Liver (tissue), 9 donors: Measurements from ENCODE around the gene SLC7A5. TPM values are rescaled to one million over a fixed set of nuclear protein-coding genes. Genes with fewer than 3 reads are reported as not detected.

Source experiments
- DNase-seq: peaks from one replicate; pipeline ENCODE4 v3.0.0-alpha.2; 2017; ENCODE audit warnings: low spot score
- H3K27ac ChIP-seq, 2 donors: one replicate each; pipeline ENCODE4 v1.7.0; 2013; ENCODE audit warnings: inconsistent platforms in 2 of 2, low read length in 2 of 2, control low read depth in 1 of 2, low read depth in 1 of 2, mild to moderate bottlenecking in 1 of 2
- H3K27me3 ChIP-seq, 4 donors: one replicate each; pipeline versions ENCODE4 v1.6.1 to v1.7.0; 2013; ENCODE audit warnings: low read length in 3 of 4, inconsistent platforms in 1 of 4, mild to moderate bottlenecking in 1 of 4, moderate library complexity in 1 of 4; ENCODE audit not compliant: control insufficient read depth in 4 of 4, insufficient read depth in 4 of 4
- H3K36me3 ChIP-seq, 4 donors: one replicate each; pipeline versions ENCODE4 v1.6.1 to v1.7.0; 2013; ENCODE audit warnings: low read length in 3 of 4, mild to moderate bottlenecking in 3 of 4, low read depth in 1 of 4, moderate library complexity in 1 of 4; ENCODE audit not compliant: control insufficient read depth in 4 of 4, insufficient read depth in 3 of 4
- H3K4me1 ChIP-seq, 4 donors: one replicate each; pipeline versions ENCODE4 v1.6.1 to v1.7.0; 2013; ENCODE audit warnings: low read length in 3 of 4, mild to moderate bottlenecking in 3 of 4, moderate library complexity in 1 of 4; ENCODE audit not compliant: control insufficient read depth in 4 of 4, insufficient read depth in 4 of 4
- H3K4me3 ChIP-seq, 3 donors: one replicate each; pipeline versions ENCODE4 v1.6.1 to v1.7.0; 2013; ENCODE audit warnings: low read length in 3 of 3, control low read depth in 1 of 3, low read depth in 1 of 3, mild to moderate bottlenecking in 1 of 3
- H3K9ac ChIP-seq, 2 donors: one replicate each; pipeline ENCODE4 v1.7.0; 2013; ENCODE audit warnings: low read length in 2 of 2, mild to moderate bottlenecking in 2 of 2, moderate library complexity in 2 of 2, control low read depth in 1 of 2, low read depth in 1 of 2
- H3K9me3 ChIP-seq, 4 donors: one replicate each; pipeline versions ENCODE4 v1.6.1 to v1.7.0; 2013; ENCODE audit warnings: low read length in 3 of 4; ENCODE audit not compliant: control insufficient read depth in 4 of 4
- ATF3 ChIP-seq: IDR thresholded peaks from 2 replicates; pipeline ENCODE4 v1.6.1; 2016; ENCODE audit warnings: antibody characterized with exemption
- EGR1 ChIP-seq, 2 donors: IDR thresholded peaks; 2 replicates each; pipeline ENCODE4 v1.6.1; 2016 to 2018; ENCODE audit warnings: antibody characterized with exemption in 2 of 2, low read depth in 2 of 2
- FOXA1 ChIP-seq: IDR thresholded peaks from 2 replicates; pipeline ENCODE4 v1.6.1; 2016; ENCODE audit warnings: antibody characterized with exemption
- FOXA2 ChIP-seq: IDR thresholded peaks from 2 replicates; pipeline ENCODE4 v1.6.1; 2016; ENCODE audit warnings: antibody characterized with exemption
- GABPA ChIP-seq, 2 donors: IDR thresholded peaks in 1 of 2; conservative IDR thresholded peaks in 1 of 2; 2 replicates each; pipeline ENCODE4 v1.6.1; 2016; ENCODE audit warnings: antibody characterized with exemption in 2 of 2, mild to moderate bottlenecking in 1 of 2, moderate library complexity in 1 of 2
- HNF4A ChIP-seq, 2 donors: conservative IDR thresholded peaks; 2 replicates each; pipeline ENCODE4 v1.6.1; 2016; ENCODE audit warnings: antibody characterized with exemption in 2 of 2, mild to moderate bottlenecking in 2 of 2
- HNF4G ChIP-seq: IDR thresholded peaks from 2 replicates; pipeline ENCODE4 v1.6.1; 2016; ENCODE audit warnings: antibody characterized with exemption
- JUND ChIP-seq, 2 donors: IDR thresholded peaks; 2 replicates each; pipeline ENCODE4 v1.6.1; 2016; ENCODE audit warnings: antibody characterized with exemption in 2 of 2
- MAX ChIP-seq: IDR thresholded peaks from 2 replicates; pipeline ENCODE4 v1.6.1; 2016; ENCODE audit warnings: antibody characterized with exemption
- NR2F2 ChIP-seq: IDR thresholded peaks from 2 replicates; pipeline ENCODE4 v1.6.1; 2016; ENCODE audit warnings: antibody characterized with exemption
- RAD21 ChIP-seq, 2 donors: IDR thresholded peaks; 2 replicates each; pipeline ENCODE4 v1.6.1; 2016; ENCODE audit warnings: antibody characterized with exemption in 2 of 2, mild to moderate bottlenecking in 2 of 2
- REST ChIP-seq: IDR thresholded peaks from 2 replicates; pipeline ENCODE4 v1.6.1; 2016; ENCODE audit warnings: antibody characterized with exemption, mild to moderate bottlenecking
- RXRA ChIP-seq, 2 donors: IDR thresholded peaks; 2 replicates each; pipeline ENCODE4 v1.6.1; 2017 to 2018; ENCODE audit warnings: antibody characterized with exemption in 2 of 2, mild to moderate bottlenecking in 1 of 2
- SP1 ChIP-seq: IDR thresholded peaks from 2 replicates; pipeline ENCODE4 v1.6.1; 2018; ENCODE audit warnings: antibody characterized with exemption, mild to moderate bottlenecking
- TAF1 ChIP-seq: conservative IDR thresholded peaks from 2 replicates; pipeline ENCODE4 v1.6.1; 2016; ENCODE audit warnings: antibody characterized with exemption, mild to moderate bottlenecking
- YY1 ChIP-seq: IDR thresholded peaks from 2 replicates; pipeline ENCODE4 v1.6.1; 2016; ENCODE audit warnings: antibody characterized with exemption, mild to moderate bottlenecking
- ZBTB33 ChIP-seq: IDR thresholded peaks from 2 replicates; pipeline ENCODE4 v1.6.1; 2016; ENCODE audit warnings: antibody characterized with exemption
- WGBS: extraction: QIAGEN DNeasy Blood & Tissue Kit; methylation state at CpG from one replicate; pipeline ENCODE4 v1.1.7; 2013; 5-methylcytosine and 5-hydroxymethylcytosine counted together
- polyA plus RNA-seq, 2 donors: library from polyadenylated mRNA; stranded (reverse) in 1 of 2; unstranded in 1 of 2; fragments of 200-250 nt in 1 of 2; fragments of >200 nt in 1 of 2; fragmentation: Nextera tagmentation in 1 of 2; extraction: Ambion mirVana in 1 of 2; gene quantifications; one replicate each; pipeline versions ENCODE4 v1.2.1 to v1.2.3, GENCODE V29; 2013 to 2015
- total RNA-seq, 2 donors: library from RNA; depleted of rRNA; stranded (reverse); fragments of >200 nt; gene quantifications; one replicate each; pipeline ENCODE4 v1.2.3, GENCODE V29; 2014
- TF ChIP-seq, protein P1 (sequence below): fragments of 150-350 bp; IDR thresholded peaks from 2 replicates; pipeline ENCODE4 v1.5.1; 2017; ENCODE audit warnings: improper control_type of control experiment, low read depth, low read length; ENCODE audit not compliant: missing input control
- donor health status: healthy.
- donor health status: healthy.
- donor health status: healthy.
- donor health status: healthy.
- donor health status: healthy.

Gene SLC7A5
- total and polyA plus RNA-seq, 4 donors, result 4.5 to 66.0 (median 10.6) TPM

DNA sequence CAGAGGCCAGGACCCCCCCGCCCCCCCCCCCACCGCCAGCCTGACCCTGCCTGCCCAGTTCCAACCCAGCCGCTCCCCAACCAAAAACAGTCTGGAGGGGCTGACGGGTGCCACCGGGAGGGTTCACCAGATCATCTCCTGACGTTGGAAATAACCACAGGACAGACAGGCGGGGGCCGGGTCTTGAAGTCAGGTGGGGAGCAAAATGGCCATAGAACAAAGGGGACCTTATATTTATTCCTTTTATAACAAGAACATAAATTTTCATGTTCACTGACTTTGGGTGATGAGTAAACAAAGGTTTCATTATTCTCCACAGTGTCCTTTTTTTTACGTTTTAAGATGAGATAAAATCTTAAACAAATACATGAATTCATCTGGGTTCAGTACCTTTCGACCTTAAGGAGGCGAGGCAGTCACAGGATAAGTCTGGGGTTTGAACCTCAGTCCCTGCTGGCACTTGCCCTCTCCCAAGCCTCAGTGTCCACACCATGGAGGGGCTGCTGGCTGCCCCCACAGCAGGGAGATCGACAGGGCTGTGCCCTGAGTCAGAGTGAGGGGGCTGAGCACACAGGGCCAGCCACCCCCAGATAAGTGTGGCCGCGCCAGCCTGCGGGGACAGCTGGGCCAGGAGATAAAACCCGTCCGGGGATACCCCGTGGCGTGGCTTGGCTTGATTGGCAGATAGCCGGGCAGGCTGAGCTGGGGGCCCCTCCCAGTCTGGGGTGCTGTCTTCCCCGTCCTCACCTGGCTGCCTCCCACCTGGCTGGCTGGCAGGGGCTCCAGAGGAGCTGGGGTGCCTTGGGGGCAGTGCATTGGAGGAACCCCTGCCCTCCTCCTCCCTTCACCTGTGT is 15.0 kb downstream of the SLC7A5 start:
- Histone ChIP-seq H3K27ac (peak overlapping the region; percentile 24 to 51), H3K9ac (peak overlapping the region in 1 of 2 donors; percentile 36), H3K36me3 (no peaks in the 10 kb centered on the region), H3K27me3 (no peaks in the 10 kb centered on the region), H3K4me1 (peaks cover 14 to 48% (median 35%) of the 10 kb centered on the region in 4 donors), H3K4me3 (peak overlapping the region in 1 of 3 donors; percentile 15), H3K9me3 (no peaks in the 10 kb centered on the region)
- peak; percentile 90 for DNase-seq
- 50% methylated on average over 21 of the region's 21 CpGs for WGBS
- TF ChIP-seq ATF3 (no peak), HNF4G (no peak), NR2F2 (no peak), SP1 (no peak), EGR1 (IDR thresholded peaks at IDR 0.05; ENCODE audit: low read depth in 2 of 2) (no peak), GABPA (IDR thresholded peaks at IDR 0.05 in 1 of 2, conservative IDR thresholded peaks at IDR 0.05 in 1 of 2) (no peak), JUND (IDR thresholded peaks at IDR 0.05) (no peak), ZBTB33 (no peak), FOXA1 (no peak), TAF1 (no peak), RXRA (IDR thresholded peaks at IDR 0.05) (no peak), YY1 (no peak), MAX (no peak), HNF4A (conservative IDR thresholded peaks at IDR 0.05) (no peak)
- TF ChIP-seq, protein P1, sequence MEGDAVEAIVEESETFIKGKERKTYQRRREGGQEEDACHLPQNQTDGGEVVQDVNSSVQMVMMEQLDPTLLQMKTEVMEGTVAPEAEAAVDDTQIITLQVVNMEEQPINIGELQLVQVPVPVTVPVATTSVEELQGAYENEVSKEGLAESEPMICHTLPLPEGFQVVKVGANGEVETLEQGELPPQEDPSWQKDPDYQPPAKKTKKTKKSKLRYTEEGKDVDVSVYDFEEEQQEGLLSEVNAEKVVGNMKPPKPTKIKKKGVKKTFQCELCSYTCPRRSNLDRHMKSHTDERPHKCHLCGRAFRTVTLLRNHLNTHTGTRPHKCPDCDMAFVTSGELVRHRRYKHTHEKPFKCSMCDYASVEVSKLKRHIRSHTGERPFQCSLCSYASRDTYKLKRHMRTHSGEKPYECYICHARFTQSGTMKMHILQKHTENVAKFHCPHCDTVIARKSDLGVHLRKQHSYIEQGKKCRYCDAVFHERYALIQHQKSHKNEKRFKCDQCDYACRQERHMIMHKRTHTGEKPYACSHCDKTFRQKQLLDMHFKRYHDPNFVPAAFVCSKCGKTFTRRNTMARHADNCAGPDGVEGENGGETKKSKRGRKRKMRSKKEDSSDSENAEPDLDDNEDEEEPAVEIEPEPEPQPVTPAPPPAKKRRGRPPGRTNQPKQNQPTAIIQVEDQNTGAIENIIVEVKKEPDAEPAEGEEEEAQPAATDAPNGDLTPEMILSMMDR, result no peak

DNA sequence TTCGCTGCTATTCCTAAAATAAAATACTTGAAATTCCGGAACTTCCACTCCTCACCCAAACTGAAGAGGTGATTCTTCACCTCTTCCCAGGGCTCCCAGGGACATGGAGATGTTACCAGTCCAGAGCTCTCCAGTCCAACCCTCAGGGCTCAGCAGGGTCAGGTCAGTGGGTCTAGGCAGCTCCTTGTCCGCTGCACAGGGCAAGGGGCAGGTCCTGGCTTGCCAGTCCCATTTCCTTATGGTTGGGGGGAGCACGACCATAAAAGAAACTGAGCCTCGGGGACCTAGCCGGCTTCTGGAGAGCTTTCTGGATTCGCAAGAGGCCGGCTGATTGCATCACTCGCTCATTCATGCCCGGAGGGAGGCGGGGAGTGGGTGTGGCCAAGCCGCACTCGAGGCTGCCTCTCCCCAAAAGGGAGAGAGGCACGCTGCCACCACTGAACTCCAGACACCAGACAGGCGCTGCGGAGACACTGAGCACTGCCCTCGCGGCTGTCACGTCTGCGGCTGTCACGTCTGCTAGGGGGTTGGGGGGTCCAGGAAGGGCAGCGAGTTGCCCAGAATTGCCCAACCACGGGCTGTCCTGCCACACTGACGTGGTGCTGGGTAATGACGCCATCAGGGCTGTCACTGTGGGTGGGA is 15.8 kb downstream of the SLC7A5 start:
- peaks cover 21 to 53% (median 39%) of the 10 kb centered on the region in 4 donors for H3K4me1 ChIP-seq
- WGBS, result 6% methylated on average over 25 of the region's 25 CpGs
- TF ChIP-seq EGR1 (IDR thresholded peaks at IDR 0.05; ENCODE audit: low read depth in 2 of 2) (no peak), RXRA (IDR thresholded peaks at IDR 0.05) (peak; percentile 46 to 73), REST (peak; percentile 72), GABPA (IDR thresholded peaks at IDR 0.05 in 1 of 2, conservative IDR thresholded peaks at IDR 0.05 in 1 of 2) (no peak), JUND (IDR thresholded peaks at IDR 0.05) (peak; percentile 50 to 57), MAX (peak; percentile 70), HNF4A (conservative IDR thresholded peaks at IDR 0.05) (peak; percentile 44), TAF1 (no peak), HNF4G (no peak), FOXA2 (no peak), NR2F2 (peak; percentile 24), YY1 (peak; percentile 82), RAD21 (IDR thresholded peaks at IDR 0.05) (peak in 1 of 2 donors; percentile 37), SP1 (peak; percentile 65)
- TF ChIP-seq, protein P1, result no peak

More for the DNA sequence above, 15.8 kb downstream of the SLC7A5 start:
- peak overlapping the region in 1 of 3 donors; percentile 15 for H3K4me3 ChIP-seq
- DNase-seq, result peak; percentile 96
- H3K27me3 ChIP-seq, result no peaks in the 10 kb centered on the region
- peak overlapping the region; percentile 47 to 79 for H3K27ac ChIP-seq
- H3K9me3 ChIP-seq, result no peaks in the 10 kb centered on the region
- H3K9ac ChIP-seq, result peak overlapping the region in 1 of 2 donors; percentile 49
- H3K36me3 ChIP-seq, result no peaks in the 10 kb centered on the region
